NCI-H2196 treated with DMSO at 0.1 percent for 48 hours (cell line): Measurements from ENCODE around the gene GNG2.
A peak's percentile ranks its signal among the peaks of the same experiment; 100 is the strongest.

Experiments
- DNase-seq: peaks from one replicate; lab custom pipeline; 2025; ENCODE audit not compliant: unreplicated experiment; lab: John Stamatoyannopoulos, UW

GNG2 gene

DNA sequence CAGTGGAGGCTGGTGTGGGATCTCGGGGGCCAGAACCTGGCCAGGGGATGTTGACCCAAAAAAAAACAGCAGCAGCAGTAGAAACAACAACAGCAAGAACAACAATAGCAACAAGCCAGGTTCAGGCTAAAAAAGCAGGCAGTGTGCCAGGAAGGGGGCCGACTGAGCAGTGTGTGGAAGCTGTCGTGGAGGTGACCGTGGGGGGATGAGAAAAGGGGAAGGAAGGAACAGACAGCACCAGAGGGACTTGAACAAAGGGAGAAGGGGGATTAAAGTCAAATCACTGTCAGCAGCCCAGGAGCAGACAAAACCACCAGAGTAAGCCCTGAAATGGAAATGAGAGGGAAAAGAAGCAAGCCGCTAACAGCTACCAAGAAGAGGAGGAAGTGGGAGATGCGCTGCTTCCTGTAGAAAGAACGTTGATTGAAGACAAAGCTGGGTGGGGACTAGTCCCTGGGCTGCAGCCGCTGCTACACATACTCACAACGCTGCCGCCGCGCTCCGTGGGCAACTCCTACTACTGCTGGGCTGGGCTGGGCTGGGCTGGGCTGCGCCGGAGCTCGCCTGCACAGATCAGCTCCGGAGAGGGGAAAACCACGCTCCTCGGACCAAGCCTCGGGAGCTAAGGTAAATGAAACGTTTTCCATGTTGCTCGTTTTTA is at the start of gene GNG2:
GNG2 (plus strand) TSS at position 449 of the 661 bp plus-strand sequence. CDS start 90,067 bp downstream, outside the sequence.
- no peak for DNase-seq

DNA sequence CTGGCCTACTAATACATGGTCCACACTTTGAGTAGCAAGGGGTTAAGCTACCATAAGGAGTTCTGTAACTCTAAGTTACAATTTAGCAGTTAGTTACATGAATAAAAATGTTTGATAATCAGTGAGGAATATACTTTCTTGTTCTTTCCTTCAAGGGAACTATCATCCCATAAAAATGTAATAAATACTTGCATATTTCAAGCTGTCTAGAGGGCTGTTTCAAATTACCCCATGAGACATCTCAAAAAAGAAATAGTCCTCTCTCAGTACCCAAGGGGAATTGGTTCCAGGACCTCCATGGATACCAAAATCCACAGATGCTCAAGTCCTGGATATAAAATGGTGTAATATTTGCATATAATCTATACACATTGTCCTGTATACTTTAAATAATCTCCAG is 48.7 kb upstream of the GNG2 start:
- no peak for DNase-seq

DNA sequence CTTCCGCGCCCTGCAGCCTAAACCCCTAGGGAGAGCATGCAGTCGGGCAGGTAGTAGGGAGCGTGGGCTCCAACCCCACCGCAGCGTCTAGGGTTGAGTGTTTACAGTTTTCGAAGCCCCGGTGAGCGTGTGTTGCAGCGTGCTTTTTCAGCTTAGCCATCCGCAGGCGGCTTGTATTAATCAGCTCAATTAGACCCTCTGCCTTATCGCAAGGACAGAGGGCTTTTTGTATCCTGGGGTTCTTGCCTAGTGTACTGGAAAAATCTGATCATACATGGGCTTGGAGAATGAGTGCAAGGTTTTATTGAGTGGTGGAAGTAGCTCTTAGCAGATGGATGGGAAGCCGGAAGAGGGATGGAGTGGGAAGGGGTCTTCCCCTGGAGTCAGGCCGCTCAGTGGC is 44.4 kb upstream of the GNG2 start:
- DNase-seq: no peak

DNA sequence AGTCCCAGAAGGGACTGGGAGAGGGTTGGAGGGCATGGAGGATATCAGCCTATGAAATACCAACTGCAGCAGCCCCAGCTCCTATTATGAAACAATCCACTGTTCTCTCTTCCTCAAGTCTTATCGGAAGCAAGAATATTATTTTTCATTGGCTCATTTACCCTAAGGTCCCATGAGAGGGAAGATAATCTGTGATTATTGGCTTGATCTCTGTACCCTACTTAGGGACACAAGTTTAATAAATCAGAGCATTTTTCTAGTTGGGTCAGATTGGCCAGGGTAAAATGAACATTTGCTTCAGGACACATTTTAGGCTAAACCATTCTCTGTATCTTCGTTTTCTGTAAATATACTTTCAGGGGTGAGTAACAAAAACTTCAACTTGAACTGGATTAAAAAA is 43.1 kb upstream of the GNG2 start:
- DNase-seq: no peak

DNA sequence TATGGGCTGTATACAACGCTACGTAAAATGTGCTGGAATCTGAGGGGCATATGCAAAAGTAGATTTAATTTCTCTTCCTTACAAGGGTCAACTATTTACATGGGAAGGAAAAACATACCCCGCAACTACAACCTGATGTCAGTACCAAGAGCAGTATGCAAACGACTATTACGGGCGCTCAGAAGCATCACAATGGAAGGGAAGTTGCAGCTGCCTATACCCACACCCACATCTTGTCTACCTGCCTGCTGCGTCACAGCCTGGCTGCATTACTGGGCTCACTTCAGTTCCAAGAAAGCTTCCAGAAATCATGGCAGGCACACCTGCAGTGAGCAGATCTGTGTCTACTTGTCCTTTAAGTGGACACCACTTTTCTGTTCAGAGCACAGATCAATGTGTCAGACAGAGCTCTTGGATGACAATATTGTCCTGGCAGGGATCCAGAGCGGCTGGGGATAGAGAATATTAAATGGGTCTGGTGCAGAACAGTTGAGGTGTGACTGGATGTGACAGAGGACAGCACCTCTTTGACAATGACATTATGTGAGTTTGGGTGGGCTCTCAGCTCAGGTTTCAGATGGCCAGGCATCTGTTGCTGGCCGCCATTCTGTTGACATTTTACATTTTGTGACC is 41.5 kb upstream of the GNG2 start:
- no peak for DNase-seq

DNA sequence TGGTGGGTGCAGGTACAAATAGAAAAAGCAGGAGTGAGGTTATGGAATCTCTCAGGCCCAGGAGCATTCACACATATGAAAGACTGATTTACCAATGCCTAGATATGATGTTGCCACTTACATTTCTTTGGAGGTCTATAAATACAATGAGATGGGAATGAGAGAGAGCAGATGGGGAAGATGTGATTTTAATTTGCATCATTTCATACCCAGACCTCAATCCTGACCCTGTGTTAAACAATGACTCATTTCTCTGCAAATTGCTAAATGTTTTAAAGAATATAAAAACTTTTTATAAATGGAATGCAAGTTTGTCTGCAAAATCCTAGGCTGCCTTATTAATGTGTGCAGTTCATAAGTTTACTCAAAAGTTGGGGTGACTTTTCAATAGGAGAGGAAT is 38.6 kb upstream of the GNG2 start:
- DNase-seq: no peak

- DNase-seq: no peak
Measured at GRCh38 chr14:51822499-51822898, 37.9 kb upstream of the GNG2 start.

DNA sequence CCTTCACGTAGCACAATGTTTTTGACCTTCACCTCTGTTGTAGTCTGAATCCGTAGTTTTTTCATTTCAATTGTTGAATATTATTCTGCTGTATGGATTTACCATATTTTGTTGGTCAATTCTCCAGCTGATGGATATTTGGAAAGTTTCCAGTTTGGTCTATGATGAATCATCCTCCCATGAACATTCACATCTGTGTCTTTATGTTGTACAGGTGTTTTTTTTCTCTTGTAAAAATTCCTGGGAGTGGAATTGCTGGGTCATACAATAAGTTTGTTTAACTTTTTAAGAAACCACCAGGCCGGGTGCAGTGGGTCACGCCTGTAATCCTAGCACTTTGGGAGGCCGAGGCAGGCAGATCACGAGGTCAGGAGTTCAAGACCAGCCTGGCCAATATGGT is 36.7 kb upstream of the GNG2 start:
- DNase-seq: no peak

GRCh38 chr14:51824191-51824590 is 36.2 kb upstream of the GNG2 start:
- no peak for DNase-seq

DNA sequence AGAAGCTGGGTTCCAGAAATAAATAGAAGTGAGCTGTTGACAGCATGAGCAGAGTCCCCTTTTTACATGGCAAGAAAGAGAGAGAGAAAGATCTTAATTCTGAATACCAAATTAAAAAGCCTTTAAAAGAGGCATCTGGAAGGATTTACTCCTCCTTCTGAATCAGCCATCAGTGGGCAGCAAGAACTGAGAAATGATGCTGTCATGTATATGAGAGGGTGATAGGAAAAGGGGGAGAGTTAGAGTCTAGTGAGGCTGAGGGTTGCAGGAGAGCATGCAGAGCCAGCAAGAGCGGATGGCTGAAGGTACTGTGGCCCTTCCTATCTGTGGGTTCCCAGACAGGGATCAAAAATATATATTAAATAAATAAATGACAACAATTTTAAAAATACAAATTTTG is 34.5 kb upstream of the GNG2 start:
- DNase-seq: no peak

DNA sequence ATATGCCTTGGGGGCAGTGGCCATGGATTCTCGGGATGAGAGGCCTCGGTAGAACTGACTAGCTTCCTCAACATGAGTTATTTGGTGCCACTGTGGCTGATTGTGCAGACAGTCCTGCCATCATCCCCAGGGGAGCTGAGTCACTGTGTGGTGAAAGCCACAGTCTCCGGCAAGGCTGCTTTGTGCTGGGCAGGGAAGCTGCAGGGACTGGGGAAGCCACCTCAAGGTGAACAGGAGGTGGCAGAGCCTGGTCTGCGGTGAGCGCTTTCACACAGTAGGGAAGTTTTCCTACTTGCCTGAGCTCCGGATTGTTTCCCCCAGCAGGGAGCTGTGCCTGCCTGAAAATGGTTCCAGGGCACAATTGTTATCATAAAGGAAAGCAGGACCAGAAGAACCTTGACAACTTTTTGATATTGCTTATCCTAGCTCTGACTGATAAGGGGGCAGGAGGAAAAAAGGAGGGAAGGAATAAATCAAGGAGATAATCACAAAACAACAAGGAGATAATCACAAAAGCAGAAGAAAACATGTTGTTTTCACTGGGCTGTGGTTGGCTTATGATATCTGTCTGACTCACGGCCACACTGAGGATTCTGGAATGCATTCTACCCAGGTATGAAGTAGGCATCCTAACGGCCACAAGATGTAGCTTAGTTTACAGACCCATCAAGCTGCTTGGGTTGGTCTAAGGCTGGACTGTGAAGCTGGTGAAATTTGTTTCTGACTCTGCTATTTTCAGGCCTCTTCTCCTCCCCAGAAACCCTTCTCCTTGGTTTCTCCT is 32.2 kb upstream of the GNG2 start:
- DNase-seq: no peak

- no peak for DNase-seq
Measured at GRCh38 chr14:51834240-51834639, 26.2 kb upstream of the GNG2 start.

GRCh38 chr14:51836417-51836816 is 24.0 kb upstream of the GNG2 start:
- no peak for DNase-seq

GRCh38 chr14:51844081-51844881 is 16.1 kb upstream of the GNG2 start:
- DNase-seq: no peak

GRCh38 chr14:51845811-51846210 is 14.6 kb upstream of the GNG2 start:
- no peak for DNase-seq

DNA sequence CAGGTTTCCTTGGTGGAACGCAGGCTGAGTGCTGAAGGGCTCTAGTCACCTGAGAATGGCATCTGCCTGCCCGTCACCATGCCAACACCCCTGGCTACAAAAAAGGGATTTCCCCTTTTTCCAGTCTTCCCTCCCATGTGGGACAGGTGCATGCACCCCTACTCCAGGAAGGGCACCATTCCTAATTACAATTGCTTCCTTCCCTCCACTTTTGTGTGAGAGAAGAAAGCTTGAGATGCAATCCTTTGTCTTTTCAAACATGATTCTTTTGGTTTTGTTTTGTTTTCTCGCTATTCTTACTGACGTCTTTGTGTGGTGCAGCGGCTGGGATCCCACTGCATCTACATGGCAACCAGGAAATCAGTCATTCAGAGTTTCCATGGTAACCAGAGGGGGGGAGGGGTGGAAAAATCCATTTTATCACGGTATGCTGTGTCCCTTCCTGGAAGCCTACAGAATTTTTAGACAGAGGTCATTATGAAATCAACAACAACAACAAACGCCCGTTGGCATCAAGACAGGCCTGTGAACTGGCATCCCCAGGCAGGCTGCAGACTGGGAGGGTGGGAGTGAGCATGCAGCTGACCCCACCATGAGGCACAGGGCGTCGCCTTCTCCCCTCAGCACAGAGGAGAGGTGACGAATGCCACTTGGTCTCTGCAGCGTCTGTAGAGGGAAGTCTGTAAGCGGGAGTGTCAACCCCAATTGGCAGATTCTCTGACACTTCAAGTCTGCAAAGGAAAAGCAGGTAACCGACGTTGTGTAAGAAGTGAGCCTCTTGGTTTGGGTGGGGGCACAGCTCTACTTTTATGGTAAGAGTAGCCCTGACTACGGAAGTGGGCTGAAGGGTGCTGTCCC is 13.6 kb upstream of the GNG2 start:
- DNase-seq: peak; percentile 36

- no peak for DNase-seq
Measured at GRCh38 chr14:51847489-51847796, 13.0 kb upstream of the GNG2 start.

GRCh38 chr14:51848120-51848519 is 12.3 kb upstream of the GNG2 start:
- no peak for DNase-seq

GRCh38 chr14:51849097-51849496 is 11.3 kb upstream of the GNG2 start:
- DNase-seq: no peak

- DNase-seq: no peak
Measured at GRCh38 chr14:51850651-51851050, 9.8 kb upstream of the GNG2 start.

DNA sequence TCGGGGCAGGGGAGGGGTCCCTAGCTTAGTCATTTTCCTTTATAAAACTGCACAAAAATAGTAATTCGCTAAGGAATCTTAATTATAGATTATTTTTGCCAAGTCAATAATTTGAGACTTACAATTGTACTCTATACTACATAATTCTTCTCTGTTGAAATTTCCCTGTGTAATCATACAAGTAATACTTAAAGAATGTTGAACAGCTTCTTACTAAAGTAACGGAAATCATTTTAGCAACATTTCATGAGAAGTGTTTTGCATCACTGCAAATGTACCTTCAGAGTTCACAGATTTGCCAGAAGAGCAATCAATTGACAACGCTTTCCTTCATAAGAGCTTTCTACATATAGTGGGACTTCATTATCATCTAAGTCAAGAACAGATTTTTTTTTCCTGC is 7.9 kb upstream of the GNG2 start:
- DNase-seq: no peak
